ENCODE measurements around the gene CTNNBIP1. TPM values are rescaled to one million over a fixed set of nuclear protein-coding genes. Genes with fewer than 3 reads are reported as not detected.

Gene CTNNBIP1
- total RNA-seq, 1 experiment from 2014 or later = 31.3 TPM

DNA sequence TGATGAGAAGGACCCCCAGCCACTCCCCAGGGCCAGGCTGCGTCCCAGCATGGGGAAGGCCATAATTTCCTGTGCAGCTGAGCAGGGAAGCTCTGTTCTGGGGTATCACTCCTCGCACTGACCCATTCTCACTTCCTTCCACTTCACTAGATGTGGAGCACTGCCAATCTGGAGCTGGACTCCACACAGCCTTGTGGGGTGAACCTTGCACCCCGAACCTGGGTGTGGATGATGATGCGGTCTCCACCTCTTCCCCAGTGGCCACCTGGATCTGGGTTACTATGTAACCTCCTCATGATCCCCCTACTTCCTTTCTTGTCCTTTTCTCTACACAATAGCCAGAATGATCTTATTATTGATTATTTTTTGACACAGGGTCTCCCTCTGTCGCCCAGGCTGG is 36.7 kb downstream of the CTNNBIP1 start:
- CTCF ChIA-PET = interaction anchor here (0.9 to 1.8 kb wide), 2 partner anchors 41 to 70 kb away, joined by 5 to 7 read pairs; partner anchors contain the start of genes LZIC and NMNAT1
- no peak for TF ChIP-seq EGR1 (IDR thresholded peaks at IDR 0.05; ENCODE audit: low read depth)
- no peak for TF ChIP-seq JUND (IDR thresholded peaks at IDR 0.05)
- no peak for TF ChIP-seq ZFX (IDR thresholded peaks at IDR 0.05)
- TF ChIP-seq SIN3A (IDR thresholded peaks at IDR 0.05; ENCODE audit: low read depth) = no peak
- no peak for TF ChIP-seq EZH2phosphoT487 (IDR thresholded peaks at IDR 0.05; ENCODE audit: borderline replicate concordance)
- no peak for TF ChIP-seq RAD21 (IDR thresholded peaks at IDR 0.05; ENCODE audit: low read depth)
- no peak for TF ChIP-seq CBX3 (IDR thresholded peaks at IDR 0.05; ENCODE audit: low read depth)
- no peak for TF ChIP-seq ZNF274 (IDR thresholded peaks at IDR 0.05; ENCODE audit: low read depth, low read length)
- TF ChIP-seq, protein P1, sequence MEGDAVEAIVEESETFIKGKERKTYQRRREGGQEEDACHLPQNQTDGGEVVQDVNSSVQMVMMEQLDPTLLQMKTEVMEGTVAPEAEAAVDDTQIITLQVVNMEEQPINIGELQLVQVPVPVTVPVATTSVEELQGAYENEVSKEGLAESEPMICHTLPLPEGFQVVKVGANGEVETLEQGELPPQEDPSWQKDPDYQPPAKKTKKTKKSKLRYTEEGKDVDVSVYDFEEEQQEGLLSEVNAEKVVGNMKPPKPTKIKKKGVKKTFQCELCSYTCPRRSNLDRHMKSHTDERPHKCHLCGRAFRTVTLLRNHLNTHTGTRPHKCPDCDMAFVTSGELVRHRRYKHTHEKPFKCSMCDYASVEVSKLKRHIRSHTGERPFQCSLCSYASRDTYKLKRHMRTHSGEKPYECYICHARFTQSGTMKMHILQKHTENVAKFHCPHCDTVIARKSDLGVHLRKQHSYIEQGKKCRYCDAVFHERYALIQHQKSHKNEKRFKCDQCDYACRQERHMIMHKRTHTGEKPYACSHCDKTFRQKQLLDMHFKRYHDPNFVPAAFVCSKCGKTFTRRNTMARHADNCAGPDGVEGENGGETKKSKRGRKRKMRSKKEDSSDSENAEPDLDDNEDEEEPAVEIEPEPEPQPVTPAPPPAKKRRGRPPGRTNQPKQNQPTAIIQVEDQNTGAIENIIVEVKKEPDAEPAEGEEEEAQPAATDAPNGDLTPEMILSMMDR (IDR thresholded peaks at IDR 0.05 in 2 of 3, conservative IDR thresholded peaks at IDR 0.05 in 1 of 3; ENCODE audit: borderline replicate concordance in 1 of 3, insufficient read depth in 1 of 3, low read depth in 2 of 3, low read length in 2 of 3) = no peak
- no peak for TF ChIP-seq CEBPB (IDR thresholded peaks at IDR 0.05; ENCODE audit: low read depth)
- TF ChIP-seq, protein P2, sequence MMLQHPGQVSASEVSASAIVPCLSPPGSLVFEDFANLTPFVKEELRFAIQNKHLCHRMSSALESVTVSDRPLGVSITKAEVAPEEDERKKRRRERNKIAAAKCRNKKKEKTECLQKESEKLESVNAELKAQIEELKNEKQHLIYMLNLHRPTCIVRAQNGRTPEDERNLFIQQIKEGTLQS (IDR thresholded peaks at IDR 0.05) = no peak
- TF ChIP-seq, protein P3, sequence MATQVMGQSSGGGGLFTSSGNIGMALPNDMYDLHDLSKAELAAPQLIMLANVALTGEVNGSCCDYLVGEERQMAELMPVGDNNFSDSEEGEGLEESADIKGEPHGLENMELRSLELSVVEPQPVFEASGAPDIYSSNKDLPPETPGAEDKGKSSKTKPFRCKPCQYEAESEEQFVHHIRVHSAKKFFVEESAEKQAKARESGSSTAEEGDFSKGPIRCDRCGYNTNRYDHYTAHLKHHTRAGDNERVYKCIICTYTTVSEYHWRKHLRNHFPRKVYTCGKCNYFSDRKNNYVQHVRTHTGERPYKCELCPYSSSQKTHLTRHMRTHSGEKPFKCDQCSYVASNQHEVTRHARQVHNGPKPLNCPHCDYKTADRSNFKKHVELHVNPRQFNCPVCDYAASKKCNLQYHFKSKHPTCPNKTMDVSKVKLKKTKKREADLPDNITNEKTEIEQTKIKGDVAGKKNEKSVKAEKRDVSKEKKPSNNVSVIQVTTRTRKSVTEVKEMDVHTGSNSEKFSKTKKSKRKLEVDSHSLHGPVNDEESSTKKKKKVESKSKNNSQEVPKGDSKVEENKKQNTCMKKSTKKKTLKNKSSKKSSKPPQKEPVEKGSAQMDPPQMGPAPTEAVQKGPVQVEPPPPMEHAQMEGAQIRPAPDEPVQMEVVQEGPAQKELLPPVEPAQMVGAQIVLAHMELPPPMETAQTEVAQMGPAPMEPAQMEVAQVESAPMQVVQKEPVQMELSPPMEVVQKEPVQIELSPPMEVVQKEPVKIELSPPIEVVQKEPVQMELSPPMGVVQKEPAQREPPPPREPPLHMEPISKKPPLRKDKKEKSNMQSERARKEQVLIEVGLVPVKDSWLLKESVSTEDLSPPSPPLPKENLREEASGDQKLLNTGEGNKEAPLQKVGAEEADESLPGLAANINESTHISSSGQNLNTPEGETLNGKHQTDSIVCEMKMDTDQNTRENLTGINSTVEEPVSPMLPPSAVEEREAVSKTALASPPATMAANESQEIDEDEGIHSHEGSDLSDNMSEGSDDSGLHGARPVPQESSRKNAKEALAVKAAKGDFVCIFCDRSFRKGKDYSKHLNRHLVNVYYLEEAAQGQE (IDR thresholded peaks at IDR 0.05; ENCODE audit: low read depth) = no peak
- RAD21 ChIA-PET (ENCODE audit: low non-redundant PET in 1 of 2, low total read pairs in 2 of 2, uncharacterized antibody in 2 of 2, unreplicated experiment in 2 of 2) = no interaction called here
- H3K4me3 ChIP-seq (replicated peaks in 1 of 2; ENCODE audit: low read depth in 1 of 2, low read length in 2 of 2) = no peak overlapping the region
- H3K9me3 ChIP-seq (ENCODE audit: control insufficient read depth in 1 of 2, insufficient read depth in 1 of 2, low read depth in 1 of 2, low read length in 2 of 2) = no peaks in the 10 kb centered on the region
- ATAC-seq (no peak), DNase-seq (ENCODE audit: low read depth, low spot score) (no peak)
- no peaks in the 10 kb centered on the region for H3K79me2 ChIP-seq (ENCODE audit: insufficient read depth, low read length)
- POLR2A ChIA-PET = no interaction called here
- intact Hi-C loops (cut with micrococcal nuclease) = no loop called here
- no peak overlapping the region for H3K9ac ChIP-seq (ENCODE audit: low read length)
- H3K36me3 ChIP-seq (ENCODE audit: control insufficient read depth in 1 of 2, insufficient read depth in 2 of 2, low read length in 2 of 2) = no peaks in the 10 kb centered on the region
- H4K20me1 ChIP-seq (ENCODE audit: insufficient read depth) = no peaks in the 10 kb centered on the region
- H3K9me2 ChIP-seq (ENCODE audit: insufficient read depth) = no peaks in the 10 kb centered on the region
- BruUV-seq (replicated peaks) = no TSS peak
- H3K4me2 ChIP-seq (ENCODE audit: low read length) = no peak overlapping the region
- no peak overlapping the region for H3K27ac ChIP-seq (ENCODE audit: low read depth, low read length)
- no peak overlapping the region for H2AFZ ChIP-seq (ENCODE audit: low read depth, low read length, poor library complexity, severe bottlenecking)
- peaks cover 8 to 24% of the 10 kb centered on the region in 2 experiments for H3K4me1 ChIP-seq (ENCODE audit: control insufficient read depth in 1 of 2, insufficient read depth in 2 of 2, low read length in 2 of 2)
- H3K27me3 ChIP-seq (ENCODE audit: insufficient read depth, low read length) = no peaks in the 10 kb centered on the region

Data from HCT116 (cell line).